GM10248 (cell line): ENCODE measurements around the gene DBNDD2.

ENCODE experiments used
- CTCF ChIA-PET: fragments of 300-600 bp; sonication (Branson Sonifier 250); formaldehyde crosslinking; extraction: SDS; loops from one replicate; lab custom pipeline; 2021; ENCODE audit warnings: antibody characterized with exemption; lab: Yijun Ruan, JAX
- POLR2A ChIA-PET: fragments of 350-650 bp; sonication (Branson Sonifier 250); formaldehyde crosslinking; extraction: SDS; loops from one replicate; lab custom pipeline; 2020; ENCODE audit warnings: antibody characterized with exemption; lab: Yijun Ruan, JAX
- DNase-seq: peaks from one replicate; pipeline ENCODE4 v3.0.0; 2012; ENCODE audit errors: extremely low spot score
- CTCF ChIP-seq: IDR thresholded peaks from 2 replicates; pipeline ENCODE4 v1.5.1; 2012; ENCODE audit warnings: mild to moderate bottlenecking, low read depth; ENCODE audit errors: extremely low read depth, missing control alignments, control extremely low read depth

DBNDD2 gene

GRCh38 chr20:45409521-45410272 lies 1.6 kb downstream of the DBNDD2 start:
- TF ChIP-seq CTCF: no peak
- no peak for DNase-seq
- CTCF ChIA-PET: interaction anchor here (0.7 to 1.6 kb wide), 3 partner anchors 27 to 46 kb away, joined by 3 to 6 read pairs (median 4); partner anchors contain the start of gene SYS1
- POLR2A ChIA-PET: no interaction called here

GRCh38 chr20:45410887-45411286 lies 2.8 kb downstream of the DBNDD2 start:
- TF ChIP-seq CTCF: no peak
- no peak for DNase-seq
- ChIA-PET POLR2A (no interaction called here), CTCF (interaction anchor here (0.9 to 3.8 kb wide), 5 partner anchors 24 to 47 kb away, joined by 3 to 20 read pairs (median 6); partner anchors contain the start of gene SYS1)

GRCh38 chr20:45412653-45413052 lies 4.6 kb downstream of the DBNDD2 start:
- CTCF ChIA-PET: interaction anchor here (0.9 to 3.8 kb wide), 8 partner anchors 16 to 119 kb away, joined by 3 to 20 read pairs (median 4); partner anchors contain the start of genes SYS1 and TP53TG5
- no peak for DNase-seq
- POLR2A ChIA-PET: interaction anchor here (0.6 kb wide), 1 partner anchor 39 kb away, joined by 4 read pairs; no protein-coding TSS in a partner anchor
- no peak for TF ChIP-seq CTCF

GRCh38 chr20:45413479-45413878 lies 5.4 kb downstream of the DBNDD2 start:
- CTCF ChIA-PET: interaction anchor here (1.0 to 3.8 kb wide), 5 partner anchors 23 to 120 kb away, joined by 3 to 20 read pairs (median 6); partner anchors contain the start of gene SYS1
- TF ChIP-seq CTCF: no peak
- POLR2A ChIA-PET: no interaction called here
- no peak for DNase-seq

- CTCF ChIA-PET: interaction anchor here (1.0 to 7.2 kb wide), 11 partner anchors 8 to 97 kb away, joined by 3 to 69 read pairs (median 7); partner anchors contain the start of genes DBNDD2 and SYS1
- POLR2A ChIA-PET: interaction anchor here (0.6 kb wide), 1 partner anchor 20 kb away, joined by 5 read pairs; no protein-coding TSS in a partner anchor
- no peak for TF ChIP-seq CTCF
- peak; percentile 90 for DNase-seq
Observed at GRCh38 chr20:45415822-45416637, 7.9 kb downstream of the DBNDD2 start, which contains the start of gene PIGT. PIGT (plus strand) TSS chr20:45416141; CDS start chr20:45416157, 16 bp downstream.

- POLR2A ChIA-PET: no interaction called here
- no peak for TF ChIP-seq CTCF
- CTCF ChIA-PET: interaction anchor here (1.0 to 7.2 kb wide), 5 partner anchors 13 to 56 kb away, joined by 4 to 69 read pairs (median 8); no protein-coding TSS in a partner anchor
- no peak for DNase-seq
Observed at GRCh38 chr20:45416917-45417316, 8.8 kb downstream of the DBNDD2 start.
